CD4-positive, CD25-positive, alpha-beta regulatory T cell (primary cell): ENCODE results near the gene SLC24A5. TPM values are rescaled to one million over a fixed set of nuclear protein-coding genes. Genes with fewer than 3 reads are reported as not detected.
A peak's percentile ranks its signal among the peaks of the same experiment; 100 is the strongest.

Experiments used
- ATAC-seq, 2 donors: fragments of 150-1000 bp; cut with Tn5 transposase; one replicate each; pipeline ENCODE4 v1.10.0; 2021; ENCODE audit warnings: low read depth in 2 of 2, moderate number of reproducible peaks in 2 of 2, moderate library complexity in 1 of 2
- DNase-seq, 3 donors: peaks; one replicate each; pipeline versions ENCODE4 v3.0.0 to v3.0.0-alpha.2; 2012 to 2022; ENCODE audit warnings: mixed read lengths in 1 of 3
- H3K27ac ChIP-seq: one replicate; pipeline ENCODE4 v1.7.0; 2013; ENCODE audit warnings: mild to moderate bottlenecking, low read length; ENCODE audit not compliant: insufficient read depth, poor library complexity, severe bottlenecking
- H3K27me3 ChIP-seq: one replicate; pipeline ENCODE4 v1.7.0; 2013; ENCODE audit warnings: low read length; ENCODE audit not compliant: control insufficient read depth, insufficient read depth
- H3K36me3 ChIP-seq: one replicate; pipeline ENCODE4 v1.7.0; 2013; ENCODE audit warnings: mild to moderate bottlenecking, low read length, moderate library complexity; ENCODE audit not compliant: control insufficient read depth, insufficient read depth
- H3K4me1 ChIP-seq: 2 replicates; pipeline ENCODE4 v1.7.0; 2013; ENCODE audit warnings: mild to moderate bottlenecking, low read length; ENCODE audit not compliant: insufficient read depth, control insufficient read depth, poor library complexity, severe bottlenecking
- H3K4me3 ChIP-seq: one replicate; pipeline ENCODE4 v1.7.0; 2013; ENCODE audit warnings: low read depth, mild to moderate bottlenecking, low read length, moderate library complexity
- H3K9me3 ChIP-seq, 2 experiments: 1 replicate in 1 of 2; 2 replicates in 1 of 2; pipeline ENCODE4 v1.7.0; 2013; ENCODE audit warnings: low read length in 2 of 2, mild to moderate bottlenecking in 1 of 2, moderate library complexity in 1 of 2; ENCODE audit not compliant: control insufficient read depth in 2 of 2
- H3K27ac Mint-ChIP-seq, 3 donors: one replicate each; pipeline ENCODE4 v1.8.0; 2020 to 2022; ENCODE audit warnings: mild to moderate bottlenecking in 3 of 3, mixed read lengths in 3 of 3, moderate library complexity in 2 of 3
- H3K27me3 Mint-ChIP-seq: one replicate; pipeline ENCODE4 v1.8.0; 2022; ENCODE audit warnings: mild to moderate bottlenecking, mixed read lengths
- H3K36me3 Mint-ChIP-seq: one replicate; pipeline ENCODE4 v1.8.0; 2020; ENCODE audit warnings: mixed read lengths
- H3K4me1 Mint-ChIP-seq, 4 donors: one replicate each; pipeline ENCODE4 v1.8.0; 2020 to 2022; ENCODE audit warnings: mixed read lengths in 4 of 4, mild to moderate bottlenecking in 1 of 4
- H3K4me3 Mint-ChIP-seq, 4 donors: one replicate each; pipeline ENCODE4 v1.8.0; 2020 to 2022; ENCODE audit warnings: mild to moderate bottlenecking in 4 of 4, mixed read lengths in 4 of 4, moderate library complexity in 3 of 4
- H3K9me3 Mint-ChIP-seq, 7 donors: one replicate each; pipeline ENCODE4 v1.8.0; 2020 to 2022; ENCODE audit warnings: mixed read lengths in 7 of 7, mild to moderate bottlenecking in 3 of 7, moderate library complexity in 2 of 7
- polyA plus RNA-seq, 4 donors: library from polyadenylated mRNA; unstranded; fragments of 300-500 nt; fragmentation: Illumina TruSeq; gene quantifications; one replicate each; pipeline ENCODE4 v1.2.3, GENCODE V29; 2021
- total RNA-seq: library from RNA; stranded (reverse); gene quantifications from one replicate; pipeline ENCODE4 v1.2.3, GENCODE V29; 2022

Gene SLC24A5
- total and polyA plus RNA-seq, 5 donors from 2014 or later = not detected

- Mint-ChIP-seq H3K27me3 (no peaks in the 10 kb centered on the region), H3K4me3 (no peak overlapping the region), H3K27ac (no peak overlapping the region), H3K36me3 (no peaks in the 10 kb centered on the region), H3K9me3 (peaks cover 0 to 4% (median 0%) of the 10 kb centered on the region in 7 donors), H3K4me1 (no peaks in the 10 kb centered on the region)
- Histone ChIP-seq H3K27ac (no peak overlapping the region), H3K4me1 (no peaks in the 10 kb centered on the region), H3K4me3 (no peak overlapping the region), H3K9me3 (no peaks in the 10 kb centered on the region), H3K27me3 (peaks cover 2% of the 10 kb centered on the region), H3K36me3 (no peaks in the 10 kb centered on the region)
- ATAC-seq = no peak
- DNase-seq = no peak
These were observed 1.5 kb upstream of the SLC24A5 start for GRCh38 chr15:48119277-48119676.

GRCh38 chr15:48121849-48122248 lies 1.1 kb downstream of the SLC24A5 start:
- Mint-ChIP-seq H3K9me3 (peaks cover 0 to 3% (median 0%) of the 10 kb centered on the region in 7 donors), H3K4me3 (no peak overlapping the region), H3K27me3 (peaks cover 4% of the 10 kb centered on the region), H3K4me1 (no peaks in the 10 kb centered on the region), H3K27ac (no peak overlapping the region), H3K36me3 (no peaks in the 10 kb centered on the region)
- Histone ChIP-seq H3K4me3 (no peak overlapping the region), H3K27me3 (no peaks in the 10 kb centered on the region), H3K4me1 (no peaks in the 10 kb centered on the region), H3K9me3 (no peaks in the 10 kb centered on the region), H3K36me3 (no peaks in the 10 kb centered on the region), H3K27ac (no peak overlapping the region)
- no peak for DNase-seq
- ATAC-seq = no peak

GRCh38 chr15:48126667-48127355 lies 6.0 kb downstream of the SLC24A5 start:
- Mint-ChIP-seq H3K27ac (no peak overlapping the region), H3K9me3 (no peaks in the 10 kb centered on the region), H3K4me3 (no peak overlapping the region), H3K4me1 (no peaks in the 10 kb centered on the region), H3K36me3 (no peaks in the 10 kb centered on the region), H3K27me3 (peaks cover 8% of the 10 kb centered on the region)
- Histone ChIP-seq H3K4me1 (no peaks in the 10 kb centered on the region), H3K4me3 (no peak overlapping the region), H3K27me3 (no peaks in the 10 kb centered on the region), H3K27ac (no peak overlapping the region), H3K36me3 (no peaks in the 10 kb centered on the region), H3K9me3 (no peaks in the 10 kb centered on the region)
- ATAC-seq (no peak), DNase-seq (no peak)

DNA sequence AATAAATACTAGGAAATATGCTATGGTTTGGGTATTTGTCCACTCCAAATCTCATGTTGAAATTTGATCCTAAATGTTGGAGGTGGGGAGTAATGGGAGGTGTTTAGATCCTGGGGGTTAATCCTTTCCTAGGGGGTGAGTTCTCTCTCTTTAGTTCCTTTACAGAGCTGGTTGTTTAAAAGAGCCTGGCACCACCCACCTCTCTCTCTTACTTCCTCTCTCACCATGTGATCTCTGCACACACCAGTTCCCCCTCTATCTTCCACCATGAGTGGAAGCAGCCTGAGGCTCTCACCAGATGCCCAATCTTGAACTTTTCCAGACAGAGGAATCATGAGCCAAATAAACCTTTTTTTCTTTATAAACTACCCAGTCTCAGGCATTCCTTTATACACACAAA lies 10.5 kb downstream of the SLC24A5 start:
- no peaks in the 10 kb centered on the region for H3K27me3 ChIP-seq
- no peaks in the 10 kb centered on the region for H3K36me3 ChIP-seq
- Mint-ChIP-seq H3K27me3 (peaks cover 4% of the 10 kb centered on the region), H3K4me3 (no peak overlapping the region), H3K9me3 (peaks cover 0 to 2% (median 0%) of the 10 kb centered on the region in 7 donors), H3K4me1 (peaks cover 0 to 2% (median 0%) of the 10 kb centered on the region in 4 donors), H3K27ac (no peak overlapping the region), H3K36me3 (no peaks in the 10 kb centered on the region)
- no peak overlapping the region for H3K27ac ChIP-seq
- H3K9me3 ChIP-seq = no peaks in the 10 kb centered on the region
- H3K4me1 ChIP-seq = no peaks in the 10 kb centered on the region
- DNase-seq (no peak), ATAC-seq (no peak)
- no peak overlapping the region for H3K4me3 ChIP-seq

GRCh38 chr15:48132874-48133273 lies 12.1 kb downstream of the SLC24A5 start:
- Histone ChIP-seq H3K4me1 (no peaks in the 10 kb centered on the region), H3K36me3 (no peaks in the 10 kb centered on the region), H3K4me3 (no peak overlapping the region), H3K27ac (no peak overlapping the region), H3K9me3 (no peaks in the 10 kb centered on the region), H3K27me3 (no peaks in the 10 kb centered on the region)
- Mint-ChIP-seq H3K27me3 (peaks cover 4% of the 10 kb centered on the region), H3K4me1 (peaks cover 0 to 2% (median 0%) of the 10 kb centered on the region in 4 donors), H3K9me3 (peaks cover 0 to 2% (median 0%) of the 10 kb centered on the region in 7 donors), H3K36me3 (no peaks in the 10 kb centered on the region), H3K27ac (no peak overlapping the region), H3K4me3 (no peak overlapping the region)
- DNase-seq (no peak), ATAC-seq (no peak)

DNA sequence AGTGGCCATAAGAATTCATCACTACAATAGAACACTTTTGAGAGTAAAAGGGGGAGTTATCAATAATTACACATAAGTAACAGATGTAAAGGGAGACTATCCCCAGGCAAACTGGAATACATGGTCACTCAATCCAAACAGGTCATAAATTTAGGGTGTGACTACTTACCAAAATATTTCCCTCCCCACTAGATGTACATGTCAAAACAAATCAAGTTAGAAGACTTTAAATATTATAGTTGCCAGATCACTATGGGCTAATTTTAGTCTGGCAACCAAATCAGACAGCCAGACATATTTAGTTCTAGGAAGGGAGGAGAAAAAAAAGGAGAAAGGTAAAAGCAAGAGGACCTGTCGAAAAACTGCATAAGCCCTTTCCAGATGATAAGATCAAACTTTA lies 23.1 kb downstream of the SLC24A5 start:
- no peaks in the 10 kb centered on the region for H3K36me3 Mint-ChIP-seq
- H3K4me3 Mint-ChIP-seq = no peak overlapping the region
- Histone ChIP-seq H3K27ac (no peak overlapping the region), H3K36me3 (no peaks in the 10 kb centered on the region), H3K4me1 (no peaks in the 10 kb centered on the region), H3K9me3 (no peaks in the 10 kb centered on the region), H3K27me3 (no peaks in the 10 kb centered on the region), H3K4me3 (no peak overlapping the region)
- no peak overlapping the region for H3K27ac Mint-ChIP-seq
- peaks cover 0 to 5% (median 2%) of the 10 kb centered on the region in 4 donors for H3K4me1 Mint-ChIP-seq
- no peaks in the 10 kb centered on the region for H3K27me3 Mint-ChIP-seq
- H3K9me3 Mint-ChIP-seq = no peaks in the 10 kb centered on the region
- DNase-seq = no peak
- no peak for ATAC-seq

- H3K36me3 Mint-ChIP-seq = no peaks in the 10 kb centered on the region
- Histone ChIP-seq H3K4me1 (no peaks in the 10 kb centered on the region), H3K9me3 (no peaks in the 10 kb centered on the region), H3K27ac (no peak overlapping the region), H3K27me3 (no peaks in the 10 kb centered on the region), H3K4me3 (no peak overlapping the region), H3K36me3 (no peaks in the 10 kb centered on the region)
- peaks cover 0 to 5% (median 2%) of the 10 kb centered on the region in 4 donors for H3K4me1 Mint-ChIP-seq
- no peak for ATAC-seq
- H3K27ac Mint-ChIP-seq = no peak overlapping the region
- H3K4me3 Mint-ChIP-seq = no peak overlapping the region
- DNase-seq = peak in 1 of 3 donors; percentile 1
- H3K9me3 Mint-ChIP-seq = no peaks in the 10 kb centered on the region
- no peaks in the 10 kb centered on the region for H3K27me3 Mint-ChIP-seq
These were observed 24.1 kb downstream of the SLC24A5 start for GRCh38 chr15:48144889-48145288.

DNA sequence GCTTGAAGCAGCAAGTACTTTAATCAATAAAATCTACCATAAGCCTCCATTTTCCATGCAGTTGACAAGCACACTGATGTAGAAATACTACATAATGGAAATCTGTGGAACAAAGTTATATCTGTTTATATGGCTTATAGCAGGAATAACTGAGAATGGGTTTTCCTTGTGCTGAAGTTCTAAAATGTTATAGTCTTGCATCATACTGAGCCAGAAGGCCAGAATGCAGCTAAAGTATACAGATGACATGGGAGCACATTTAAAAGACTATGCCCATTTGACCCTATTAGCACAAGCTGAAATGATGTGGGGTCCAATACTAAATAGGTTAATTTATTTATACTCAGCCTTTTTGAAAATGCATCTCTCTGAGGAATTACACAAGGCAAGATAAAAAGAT lies 25.1 kb downstream of the SLC24A5 start:
- DNase-seq (no peak), ATAC-seq (no peak)
- peaks cover 0 to 5% (median 2%) of the 10 kb centered on the region in 4 donors for H3K4me1 Mint-ChIP-seq
- no peaks in the 10 kb centered on the region for H3K27me3 ChIP-seq
- no peaks in the 10 kb centered on the region for H3K36me3 ChIP-seq
- no peaks in the 10 kb centered on the region for H3K4me1 ChIP-seq
- H3K27me3 Mint-ChIP-seq = no peaks in the 10 kb centered on the region
- H3K4me3 Mint-ChIP-seq = no peak overlapping the region
- H3K9me3 Mint-ChIP-seq = no peaks in the 10 kb centered on the region
- H3K4me3 ChIP-seq = no peak overlapping the region
- no peak overlapping the region for H3K27ac ChIP-seq
- H3K27ac Mint-ChIP-seq = no peak overlapping the region
- H3K9me3 ChIP-seq = no peaks in the 10 kb centered on the region
- no peaks in the 10 kb centered on the region for H3K36me3 Mint-ChIP-seq
